GM19463 (cell line): Measurements from ENCODE around the gene CCDC9.
"Not testable (repeated sequence)": the region's sequence is repeated elsewhere in the genome, so short reads cannot be mapped to it uniquely, and the experiment has no call there.

ENCODE experiments used
- ATAC-seq: cut with Tn5 transposase; IDR thresholded peaks from one replicate; pipeline ENCODE4 v1.9.1; 2021; ENCODE audit warnings: mild to moderate bottlenecking, moderate library complexity; ENCODE audit not compliant: unreplicated experiment

Gene CCDC9

DNA sequence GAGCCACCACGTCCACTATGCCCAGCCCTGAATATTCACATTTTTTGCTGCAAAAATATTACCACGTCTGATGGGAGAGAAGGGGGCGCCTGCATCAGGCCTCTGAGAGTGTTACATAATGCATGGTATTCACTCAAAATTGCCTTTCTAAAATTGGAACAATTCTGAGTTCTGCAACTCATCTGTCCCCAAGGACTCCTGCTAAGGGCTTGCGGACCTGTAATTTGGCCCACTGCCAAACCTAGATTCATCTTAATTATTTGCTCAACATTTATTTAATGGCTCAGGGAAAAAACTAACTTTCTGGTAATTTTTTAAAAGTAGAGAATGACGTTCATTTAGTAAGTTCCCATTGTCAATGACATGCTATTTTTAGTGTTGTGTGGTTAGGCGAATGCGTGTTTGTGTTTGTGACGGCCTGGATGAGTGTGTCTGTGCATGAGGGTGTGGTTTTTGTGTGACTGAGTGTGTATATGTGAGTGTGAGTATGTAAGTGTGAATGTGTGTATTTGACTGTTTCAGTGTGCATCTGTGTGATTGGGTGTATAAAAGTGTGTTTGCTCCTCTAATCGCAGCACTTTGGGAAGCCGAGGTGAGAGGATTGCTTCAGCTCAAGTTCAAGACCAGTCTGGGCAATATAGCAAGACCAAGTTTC, 27.2 kb downstream of the CCDC9 start:
- ATAC-seq: no peak

DNA sequence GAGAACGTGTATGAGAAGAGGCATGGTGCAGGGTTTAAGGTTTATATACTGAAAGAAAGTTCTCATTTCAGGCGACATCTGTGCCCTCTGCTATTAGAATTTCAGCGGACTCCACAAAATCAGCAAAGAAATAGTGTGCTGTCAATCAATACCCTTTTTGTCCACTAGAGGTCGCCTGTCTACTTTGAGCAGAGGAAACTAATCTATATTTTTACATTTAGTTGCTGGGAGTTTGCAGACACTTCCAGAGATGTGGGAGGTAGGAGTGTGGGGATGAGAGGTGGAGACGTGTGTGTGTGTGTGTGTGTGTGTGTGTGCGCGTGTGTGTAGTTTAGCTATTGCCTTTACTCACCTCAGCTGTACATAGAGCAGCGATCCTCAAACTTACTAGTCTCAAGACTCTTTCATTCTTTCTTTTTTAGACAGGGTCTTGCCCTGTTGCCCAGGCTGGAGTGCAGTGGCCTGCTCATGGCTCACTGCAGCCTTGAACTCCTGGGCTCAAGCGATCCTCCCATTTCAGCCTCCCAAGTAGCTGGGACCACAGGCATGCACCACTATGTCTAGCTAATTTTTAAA, 28.1 kb downstream of the CCDC9 start:
- no peak for ATAC-seq

DNA sequence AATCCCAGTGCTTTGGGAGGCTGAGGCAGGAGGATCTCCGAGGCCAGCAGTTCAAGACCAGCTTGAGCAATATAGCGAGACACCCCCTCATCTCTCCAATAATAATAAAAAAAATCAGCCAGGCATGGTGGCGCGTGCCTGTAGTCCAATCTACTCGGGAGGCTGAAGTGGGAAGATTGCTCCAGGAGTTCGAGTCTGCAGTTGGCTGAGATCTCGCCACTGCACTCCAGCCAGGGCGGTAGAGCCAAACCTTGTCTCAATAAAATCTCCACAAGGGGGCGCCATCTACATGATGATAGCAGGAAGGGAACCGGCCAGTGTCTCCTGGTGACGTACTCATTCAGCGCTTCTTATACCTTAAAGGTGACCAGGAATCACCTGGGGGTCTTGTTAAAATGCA, 39.7 kb downstream of the CCDC9 start:
- ATAC-seq: no peak

DNA sequence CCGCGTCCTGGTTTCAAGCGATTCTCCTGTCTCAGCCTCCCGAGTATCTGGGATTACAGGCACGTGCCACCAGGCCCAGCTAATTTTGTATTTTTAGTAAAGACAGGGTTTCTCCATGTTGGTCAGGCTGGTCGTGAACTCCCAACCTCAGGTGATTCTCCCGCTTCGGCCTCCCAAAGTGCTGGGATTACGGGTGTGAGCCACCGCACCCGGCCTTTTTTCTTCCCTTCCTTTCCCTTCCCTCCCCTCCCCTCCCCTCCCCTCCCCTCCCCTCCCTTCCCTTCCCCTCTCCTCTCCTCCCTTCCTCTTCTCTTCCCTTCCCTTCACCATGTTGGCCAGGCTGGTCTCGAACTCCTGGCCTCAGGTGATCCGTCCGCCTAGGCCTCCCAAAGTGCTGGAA, 44.5 kb downstream of the CCDC9 start:
- ATAC-seq: not testable (repeated sequence)

DNA sequence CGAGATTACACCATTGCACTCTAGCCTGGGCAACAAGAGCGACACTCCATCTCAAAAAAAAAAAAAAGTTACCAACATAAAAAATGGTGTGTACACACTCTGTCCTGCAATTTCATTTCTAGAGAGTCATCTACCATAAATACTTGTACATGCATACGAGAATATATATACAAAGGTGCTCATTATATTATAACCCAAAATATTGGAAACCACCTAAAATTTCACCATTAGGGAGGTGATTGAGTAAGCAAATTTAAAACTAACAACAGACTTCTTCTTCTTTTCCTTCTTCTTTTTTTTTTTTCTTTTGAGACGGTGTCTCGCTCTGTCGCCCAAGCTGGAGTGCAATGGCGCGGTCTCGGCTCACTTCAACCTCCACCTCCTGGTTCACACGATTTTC, 45.9 kb downstream of the CCDC9 start:
- no peak for ATAC-seq

DNA sequence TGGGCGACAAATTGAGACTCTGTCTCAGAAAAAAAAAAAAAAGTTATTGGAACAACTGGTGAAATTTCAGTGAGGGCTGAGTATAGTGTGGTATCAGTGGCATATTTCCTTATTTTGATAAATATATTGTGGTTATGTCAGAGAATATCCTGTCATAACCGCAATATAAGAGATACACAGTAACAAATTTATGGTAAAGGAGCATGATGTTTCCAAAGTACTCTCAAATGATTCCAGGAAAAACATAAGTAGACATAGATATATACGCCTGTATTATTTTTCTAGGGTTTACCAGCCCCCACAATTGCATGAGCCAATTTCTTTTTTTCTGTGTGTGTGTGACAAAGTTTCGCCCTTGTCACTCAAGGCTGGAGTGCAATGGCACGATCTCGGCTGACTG, 47.6 kb downstream of the CCDC9 start:
- no peak for ATAC-seq

DNA sequence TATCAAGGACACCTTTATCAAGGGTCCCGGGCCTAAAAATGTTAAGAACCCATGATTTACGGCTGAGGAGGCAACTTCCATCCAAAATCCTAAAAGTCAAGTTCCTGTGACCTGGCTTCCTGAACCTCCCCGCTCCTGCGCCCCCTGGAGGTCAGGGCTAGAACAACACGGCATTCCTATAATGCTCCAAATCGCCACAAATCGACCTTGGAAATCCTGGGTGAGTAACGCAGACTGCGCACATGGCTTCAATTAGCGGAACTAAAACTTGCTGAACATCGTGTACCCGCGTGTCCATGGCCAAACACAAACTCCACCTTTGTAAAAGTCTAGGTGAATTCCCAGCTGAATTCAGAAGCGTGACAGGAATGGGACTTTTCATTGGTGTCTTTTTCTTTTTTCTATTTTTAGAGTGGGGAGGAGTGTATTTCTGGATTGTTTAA, 49.0 kb downstream of the CCDC9 start:
- ATAC-seq: no peak

DNA sequence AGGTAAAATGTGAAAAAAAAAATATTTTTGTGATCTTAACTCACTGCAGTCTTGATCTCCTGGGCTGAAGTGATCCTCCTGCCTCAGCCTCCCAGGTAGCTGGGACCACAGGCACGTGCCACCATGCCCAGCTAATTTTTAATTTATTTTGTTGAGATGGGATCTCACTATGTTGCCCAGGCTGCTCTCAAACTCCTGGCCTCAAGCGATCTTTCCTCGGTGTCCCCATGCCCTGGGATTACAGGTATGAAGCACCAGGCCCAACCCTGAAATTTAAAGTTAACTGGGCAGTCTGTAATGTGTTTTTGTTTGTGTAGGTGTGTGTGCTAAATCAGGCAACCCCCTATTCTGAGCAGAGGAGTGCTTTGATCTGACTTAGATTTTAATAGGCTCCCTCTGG, 50.0 kb downstream of the CCDC9 start:
- ATAC-seq: no peak

DNA sequence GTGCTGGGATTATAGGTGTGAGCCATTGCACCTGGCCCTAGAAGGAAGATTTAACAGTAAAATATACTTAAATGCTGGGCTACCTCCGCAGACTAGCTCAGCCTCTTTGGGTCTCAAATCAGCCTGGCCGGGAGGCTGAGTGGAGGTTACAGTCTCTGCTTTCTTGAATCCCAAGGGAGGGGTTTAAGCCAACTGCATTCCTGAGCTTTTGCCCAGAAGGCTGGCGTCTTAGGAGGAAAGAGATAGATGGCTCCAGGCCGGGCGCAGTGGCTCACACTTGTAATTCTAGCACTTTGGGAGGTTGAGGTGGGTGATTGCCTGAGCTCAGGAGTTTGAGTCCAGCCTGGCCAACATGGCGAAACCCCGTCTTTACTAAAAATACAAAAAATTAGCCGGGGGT, 52.7 kb downstream of the CCDC9 start:
- no peak for ATAC-seq

DNA sequence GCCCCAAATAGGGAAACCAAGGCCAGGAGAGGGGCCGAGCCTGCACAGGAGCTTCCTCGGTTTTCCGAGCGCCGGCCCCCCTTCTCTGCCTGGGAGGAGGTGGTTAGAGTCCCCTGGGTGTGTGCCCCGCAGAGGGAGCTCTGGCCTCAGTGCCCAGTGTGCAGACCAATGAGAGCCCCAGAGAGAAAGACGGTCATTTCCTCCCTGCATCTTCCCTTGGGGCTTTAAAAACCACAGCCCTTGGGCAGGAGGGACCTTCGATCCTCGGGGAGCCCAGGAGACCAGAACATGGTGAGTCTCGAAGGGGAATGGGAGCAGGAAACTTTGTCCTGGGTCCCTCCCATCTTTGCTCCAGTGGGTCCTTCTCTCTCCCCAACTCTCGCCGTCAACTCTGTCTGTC, 53.3 kb downstream of the CCDC9 start, which contains the start of gene C5AR1:
TSS of gene C5AR1 (plus strand) at position 254 of the 400 bp plus-strand sequence. CDS start at position 289, 35 bp downstream.
- no peak for ATAC-seq

DNA sequence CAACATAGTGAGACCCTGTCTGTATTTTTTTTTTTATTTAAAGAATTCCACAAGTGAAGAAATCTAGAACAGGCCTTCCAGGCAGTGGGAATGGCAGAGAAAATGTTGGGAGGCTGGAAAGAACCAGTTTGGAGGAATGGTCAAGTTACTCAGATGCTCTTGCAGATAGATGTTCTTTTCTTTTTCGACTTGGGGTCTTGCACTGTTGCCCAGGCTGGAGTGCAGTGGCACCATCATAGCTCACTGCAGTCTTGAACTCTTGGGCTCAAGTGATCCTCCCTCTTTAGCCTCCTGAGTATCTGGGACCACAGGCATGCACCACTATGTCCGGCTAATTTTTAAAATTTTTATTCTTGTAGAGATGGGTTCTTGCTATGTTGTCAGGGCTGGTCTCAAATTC, 54.0 kb downstream of the CCDC9 start:
- no peak for ATAC-seq

DNA sequence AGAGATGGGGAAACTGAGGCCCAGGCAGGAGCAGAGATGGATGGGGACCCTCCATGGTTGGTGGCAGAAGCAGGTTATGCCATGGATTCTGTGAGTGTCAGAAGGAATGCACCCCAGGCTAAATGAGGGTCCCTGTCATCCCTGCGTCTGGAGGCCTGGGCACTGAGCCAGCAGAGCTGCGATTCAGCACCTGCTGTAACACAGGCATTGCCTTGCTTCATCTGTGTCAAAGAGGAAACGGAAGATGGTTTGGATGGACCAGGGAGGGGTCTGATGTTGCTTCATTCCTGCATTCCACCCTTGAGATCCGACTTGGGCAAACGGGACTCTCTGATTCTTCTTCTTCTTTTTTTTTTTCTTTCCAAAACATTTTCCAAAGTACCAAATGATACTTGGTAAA, 54.5 kb downstream of the CCDC9 start:
- no peak for ATAC-seq

DNA sequence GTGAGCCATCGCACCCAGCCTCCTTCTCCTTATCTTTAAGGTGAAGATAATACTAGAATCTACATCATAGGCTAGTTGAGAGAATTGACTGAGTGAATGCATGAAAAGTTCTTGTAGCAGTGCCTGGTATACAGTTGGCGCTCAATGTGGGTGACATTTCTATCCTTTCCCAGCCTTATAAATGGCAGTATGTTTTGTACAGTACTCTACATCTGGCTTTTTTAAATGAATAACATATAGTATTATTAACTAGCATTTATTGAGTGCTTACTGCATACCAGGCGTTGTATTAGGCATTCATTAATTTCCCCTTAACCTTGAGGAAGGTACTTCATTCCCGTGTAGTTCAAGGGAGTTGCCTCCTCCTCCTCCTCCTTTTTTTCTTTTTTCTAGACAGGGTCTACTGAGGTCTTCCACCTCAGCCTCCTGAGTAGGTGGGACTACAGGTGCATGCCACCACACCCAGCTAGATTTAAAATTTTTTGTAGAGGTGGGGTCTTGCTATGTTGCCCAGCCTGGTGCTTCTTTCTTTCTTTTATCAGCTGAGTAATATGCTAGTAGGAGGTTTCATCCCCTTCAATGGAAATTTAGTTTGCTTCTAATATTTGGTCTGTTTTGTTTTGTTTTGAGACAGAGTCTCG, 56.2 kb downstream of the CCDC9 start:
- no peak for ATAC-seq

DNA sequence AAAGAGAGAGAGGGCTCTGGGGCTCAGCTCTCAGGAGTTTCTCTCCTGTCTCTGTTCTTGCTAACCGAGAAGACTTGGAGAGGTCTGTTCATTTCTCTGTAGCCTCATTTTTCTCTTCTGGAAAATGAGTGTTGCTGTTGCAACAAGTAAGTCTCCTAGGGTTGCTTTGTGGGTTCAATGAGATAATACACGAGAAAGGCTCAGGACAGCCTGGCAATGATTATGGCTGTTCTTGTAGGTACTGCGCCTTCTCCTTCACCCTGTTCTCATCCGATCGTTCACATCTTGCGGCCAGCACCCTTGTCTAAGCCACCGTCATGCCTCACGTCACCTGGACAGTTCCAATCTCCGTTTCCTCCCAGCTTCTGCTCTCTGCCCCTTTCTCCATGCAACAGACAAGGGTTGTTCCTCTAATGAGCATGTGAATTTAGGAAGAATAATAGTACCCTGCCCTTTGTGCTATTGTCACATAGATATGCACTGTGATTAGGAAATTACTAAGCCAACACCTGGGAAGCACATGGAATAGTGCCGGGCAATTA, 57.5 kb downstream of the CCDC9 start:
- no peak for ATAC-seq

DNA sequence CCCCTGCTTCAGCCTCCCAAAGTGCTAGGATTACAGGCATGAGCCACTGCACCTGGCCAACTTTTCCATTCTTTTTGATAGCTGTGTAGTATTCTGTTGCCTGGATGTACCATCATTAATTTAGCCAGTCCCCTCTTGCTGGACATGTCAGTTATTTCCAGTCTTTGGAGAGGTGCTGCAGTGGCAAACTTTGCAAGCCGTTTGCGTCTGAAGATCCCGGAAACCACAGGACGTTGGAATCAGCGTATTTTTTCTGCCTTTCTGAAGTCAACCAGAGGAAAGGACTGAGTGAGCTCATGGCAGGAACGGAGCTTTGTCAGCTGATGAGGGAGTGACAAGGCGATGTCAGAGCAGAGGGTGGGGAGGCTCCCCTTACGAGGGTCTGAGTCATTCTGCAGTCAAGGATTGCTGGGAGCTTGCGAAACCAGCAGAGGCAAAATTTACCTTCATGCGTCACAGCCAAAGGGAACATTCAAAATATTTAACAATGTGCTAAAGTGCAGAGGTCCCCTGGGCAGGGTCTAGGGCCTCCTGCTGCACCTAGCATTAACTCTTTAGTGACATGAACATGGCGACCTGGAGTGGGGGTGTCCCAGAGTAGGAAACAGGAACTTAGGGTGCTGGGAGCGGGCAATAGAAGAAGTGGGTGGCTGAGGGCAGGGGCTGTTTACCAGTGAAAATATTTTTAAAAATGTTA, 58.9 kb downstream of the CCDC9 start:
- ATAC-seq: no peak

DNA sequence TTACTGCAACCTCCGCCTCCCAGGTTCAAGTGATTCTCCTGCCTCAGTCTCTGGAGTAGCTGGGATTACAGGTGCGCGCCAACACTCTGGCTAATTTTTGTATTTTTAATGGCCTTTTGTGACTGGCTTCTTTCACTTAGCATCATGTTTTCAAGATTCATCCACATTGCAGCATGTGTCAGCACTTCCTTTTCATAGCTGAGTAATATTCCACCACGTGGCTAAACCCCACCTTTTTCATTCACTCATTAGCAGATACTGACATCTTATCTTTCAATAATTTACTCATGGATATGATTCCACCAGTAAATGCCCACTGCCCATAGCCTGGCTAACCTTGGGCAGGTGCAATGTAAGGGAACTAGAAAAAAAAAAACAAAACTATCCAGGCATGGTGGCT, 60.2 kb downstream of the CCDC9 start:
- ATAC-seq: no peak

DNA sequence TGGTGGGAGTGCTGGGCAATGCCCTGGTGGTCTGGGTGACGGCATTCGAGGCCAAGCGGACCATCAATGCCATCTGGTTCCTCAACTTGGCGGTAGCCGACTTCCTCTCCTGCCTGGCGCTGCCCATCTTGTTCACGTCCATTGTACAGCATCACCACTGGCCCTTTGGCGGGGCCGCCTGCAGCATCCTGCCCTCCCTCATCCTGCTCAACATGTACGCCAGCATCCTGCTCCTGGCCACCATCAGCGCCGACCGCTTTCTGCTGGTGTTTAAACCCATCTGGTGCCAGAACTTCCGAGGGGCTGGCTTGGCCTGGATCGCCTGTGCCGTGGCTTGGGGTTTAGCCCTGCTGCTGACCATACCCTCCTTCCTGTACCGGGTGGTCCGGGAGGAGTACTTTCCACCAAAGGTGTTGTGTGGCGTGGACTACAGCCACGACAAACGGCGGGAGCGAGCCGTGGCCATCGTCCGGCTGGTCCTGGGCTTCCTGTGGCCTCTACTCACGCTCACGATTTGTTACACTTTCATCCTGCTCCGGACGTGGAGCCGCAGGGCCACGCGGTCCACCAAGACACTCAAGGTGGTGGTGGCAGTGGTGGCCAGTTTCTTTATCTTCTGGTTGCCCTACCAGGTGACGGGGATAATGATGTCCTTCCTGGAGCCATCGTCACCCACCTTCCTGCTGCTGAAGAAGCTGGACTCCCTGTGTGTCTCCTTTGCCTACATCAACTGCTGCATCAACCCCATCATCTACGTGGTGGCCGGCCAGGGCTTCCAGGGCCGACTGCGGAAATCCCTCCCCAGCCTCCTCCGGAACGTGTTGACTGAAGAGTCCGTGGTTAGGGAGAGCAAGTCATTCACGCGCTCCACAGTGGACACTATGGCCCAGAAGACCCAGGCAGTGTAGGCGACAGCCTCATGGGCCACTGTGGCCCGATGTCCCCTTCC, 63.9 kb downstream of the CCDC9 start:
- no peak for ATAC-seq
